AG04449 (cell line): ENCODE data around the gene HDAC4.

Experiments
- CTCF ChIA-PET: fragments of 350-600 bp; formaldehyde crosslinking; extraction: SDS; loops from one replicate; lab custom pipeline; 2021; ENCODE audit warnings: antibody characterized with exemption; lab: Yijun Ruan, JAX
- POLR2A ChIA-PET: fragments of 400-600, 350-600 bp; formaldehyde crosslinking; extraction: SDS; loops from one replicate; lab custom pipeline; 2020; ENCODE audit warnings: antibody characterized with exemption, inconsistent platforms; lab: Yijun Ruan, JAX
- DNase-seq: peaks from one replicate; pipeline ENCODE4 v3.0.0-alpha.2; 2010; ENCODE audit warnings: low read depth, low spot score
- H3K4me3 ChIP-seq: 2 replicates; pipeline ENCODE4 v1.5.1; 2011; ENCODE audit warnings: low read depth, mild to moderate bottlenecking, control low read depth, low read length
- TF ChIP-seq, protein P1 (sequence below): IDR thresholded peaks from one replicate; pipeline ENCODE4 v1.5.1; 2011; ENCODE audit warnings: mild to moderate bottlenecking, moderate library complexity, low read length, control low read depth, inconsistent platforms; ENCODE audit not compliant: insufficient read depth; ENCODE audit errors: missing control alignments

HDAC4 gene

DNA sequence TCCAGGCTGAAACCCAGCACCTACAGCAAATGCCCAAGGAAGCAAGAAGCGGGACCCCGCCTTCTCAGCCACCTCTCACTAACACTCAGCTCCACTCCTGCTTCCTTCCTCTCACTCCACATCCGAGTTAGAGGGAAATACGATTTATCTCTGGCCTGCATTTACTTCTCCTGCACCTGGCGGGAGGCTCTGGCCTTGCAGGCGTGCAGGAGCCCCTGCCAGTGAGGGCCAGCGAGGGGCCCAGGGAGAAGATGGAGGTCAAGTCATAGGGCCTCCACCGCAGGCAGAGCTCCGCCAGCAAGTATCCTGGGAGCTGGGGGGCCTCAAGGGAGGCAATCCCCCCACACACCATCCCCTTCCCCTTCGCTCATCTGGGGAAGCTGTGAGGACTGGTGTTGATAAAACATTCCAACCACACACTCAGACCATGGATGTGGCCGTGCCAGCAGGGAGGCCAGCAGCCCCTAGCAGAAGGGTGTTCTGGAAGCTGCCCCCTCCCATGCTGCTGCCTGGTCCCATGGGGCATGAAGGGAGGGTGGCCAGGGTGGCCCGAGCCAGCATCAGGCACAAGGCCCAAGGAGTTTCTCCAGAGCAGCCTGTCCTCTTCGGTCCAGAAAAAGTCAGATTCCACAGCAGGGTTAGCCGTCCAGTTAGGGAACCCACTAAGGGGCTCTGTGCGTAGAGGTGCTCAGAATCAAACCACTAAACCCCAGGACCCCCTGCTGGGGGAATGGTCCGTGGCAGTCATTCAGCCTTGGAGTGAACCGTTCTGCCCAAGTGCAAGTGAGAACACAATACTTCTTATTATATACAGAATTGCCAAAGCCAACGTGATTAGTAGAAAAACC, 91.2 kb downstream of the HDAC4 start:
- TF ChIP-seq, protein P1, sequence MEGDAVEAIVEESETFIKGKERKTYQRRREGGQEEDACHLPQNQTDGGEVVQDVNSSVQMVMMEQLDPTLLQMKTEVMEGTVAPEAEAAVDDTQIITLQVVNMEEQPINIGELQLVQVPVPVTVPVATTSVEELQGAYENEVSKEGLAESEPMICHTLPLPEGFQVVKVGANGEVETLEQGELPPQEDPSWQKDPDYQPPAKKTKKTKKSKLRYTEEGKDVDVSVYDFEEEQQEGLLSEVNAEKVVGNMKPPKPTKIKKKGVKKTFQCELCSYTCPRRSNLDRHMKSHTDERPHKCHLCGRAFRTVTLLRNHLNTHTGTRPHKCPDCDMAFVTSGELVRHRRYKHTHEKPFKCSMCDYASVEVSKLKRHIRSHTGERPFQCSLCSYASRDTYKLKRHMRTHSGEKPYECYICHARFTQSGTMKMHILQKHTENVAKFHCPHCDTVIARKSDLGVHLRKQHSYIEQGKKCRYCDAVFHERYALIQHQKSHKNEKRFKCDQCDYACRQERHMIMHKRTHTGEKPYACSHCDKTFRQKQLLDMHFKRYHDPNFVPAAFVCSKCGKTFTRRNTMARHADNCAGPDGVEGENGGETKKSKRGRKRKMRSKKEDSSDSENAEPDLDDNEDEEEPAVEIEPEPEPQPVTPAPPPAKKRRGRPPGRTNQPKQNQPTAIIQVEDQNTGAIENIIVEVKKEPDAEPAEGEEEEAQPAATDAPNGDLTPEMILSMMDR = no peak
- ChIA-PET CTCF (interaction anchor here (0.6 kb wide), 1 partner anchor 83 kb away, joined by 3 read pairs; no protein-coding TSS in a partner anchor), POLR2A (no interaction called here)
- DNase-seq = no peak
- peak overlapping the region; percentile 52 for H3K4me3 ChIP-seq

DNA sequence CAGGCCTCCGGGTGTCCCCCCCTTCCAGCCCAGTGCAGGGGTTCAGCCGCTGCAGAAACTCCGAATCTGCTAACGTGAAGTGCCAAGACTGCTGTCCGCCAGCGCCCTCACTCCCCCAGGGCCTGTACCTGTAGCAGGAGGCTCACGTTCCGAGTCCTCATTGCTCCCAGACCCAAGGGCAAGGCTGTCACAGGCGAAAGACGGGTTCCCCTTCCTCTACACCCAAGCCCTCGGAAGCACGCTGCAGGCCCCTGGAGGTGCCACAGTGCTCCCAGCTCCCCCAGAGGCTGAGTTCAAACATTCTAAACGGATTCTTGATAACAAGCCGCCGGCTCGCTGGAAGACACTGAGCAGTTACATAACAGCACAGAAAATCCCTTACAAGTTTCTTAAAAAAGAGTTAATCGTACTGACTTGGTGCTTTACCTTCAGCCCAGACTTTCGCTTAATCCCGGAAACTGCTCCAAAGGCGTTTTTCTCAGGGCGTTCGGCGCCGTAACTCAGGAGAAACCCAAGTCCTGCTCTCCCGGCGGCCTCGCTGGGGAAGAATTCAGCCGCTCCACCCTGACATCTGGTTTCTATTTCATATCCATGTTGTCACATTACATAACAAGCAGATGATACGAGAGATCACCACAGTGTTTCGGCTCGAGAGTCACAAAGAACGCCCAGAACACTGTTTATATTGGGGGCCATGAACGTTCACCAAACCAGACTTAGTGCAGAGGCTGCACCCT, 92.0 kb downstream of the HDAC4 start:
- CTCF ChIA-PET = interaction anchor here (0.7 to 0.9 kb wide), 3 partner anchors 9 to 18 kb away, joined by 3 read pairs; no protein-coding TSS in a partner anchor
- DNase-seq = no peak
- POLR2A ChIA-PET = interaction anchor here (1.0 kb wide), 1 partner anchor 92 kb away, joined by 4 read pairs; the partner anchor contains the start of gene HDAC4
- TF ChIP-seq, protein P1 = no peak
- peak overlapping the region; percentile 52 for H3K4me3 ChIP-seq

DNA sequence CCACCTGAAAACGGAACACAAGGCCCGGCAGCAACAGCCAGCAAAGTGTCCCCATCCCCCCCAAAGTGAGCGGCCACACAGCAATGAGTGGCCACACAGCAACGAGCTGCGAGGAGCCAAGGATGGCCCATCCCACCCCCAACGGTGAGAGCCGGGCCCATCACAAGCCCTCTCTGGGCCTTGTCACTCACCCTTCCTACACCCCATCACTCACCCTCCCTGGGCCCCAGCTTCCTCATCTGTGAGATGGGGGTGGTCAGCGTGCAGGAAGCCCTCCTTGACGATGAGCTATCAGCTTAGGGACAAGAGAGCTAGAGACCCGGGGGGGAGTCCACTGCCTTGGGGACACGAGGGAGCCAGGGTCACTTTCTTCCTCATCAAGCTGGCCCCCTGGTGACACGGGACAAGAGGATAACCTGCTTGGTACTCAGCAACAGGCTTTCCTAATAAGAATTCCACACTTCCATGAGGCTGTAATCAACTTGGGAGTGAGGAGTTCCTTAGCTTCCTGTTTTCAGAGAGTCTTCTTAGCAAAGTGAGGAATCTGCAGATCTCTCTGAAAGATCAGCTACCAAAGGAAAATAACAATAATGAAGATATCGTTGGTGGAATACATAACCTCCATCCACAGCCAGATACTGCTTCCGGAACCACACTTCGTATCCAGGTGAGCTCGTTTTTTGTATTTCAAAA, 92.8 kb downstream of the HDAC4 start:
- ChIA-PET CTCF (interaction anchor here (0.7 to 3.3 kb wide), 5 partner anchors 8 to 19 kb away, joined by 3 to 8 read pairs (median 3); no protein-coding TSS in a partner anchor), POLR2A (interaction anchor here (1.0 kb wide), 1 partner anchor 93 kb away, joined by 4 read pairs; the partner anchor contains the start of gene HDAC4)
- H3K4me3 ChIP-seq = peak overlapping the region; percentile 52
- no peak for DNase-seq
- TF ChIP-seq, protein P1 = no peak

DNA sequence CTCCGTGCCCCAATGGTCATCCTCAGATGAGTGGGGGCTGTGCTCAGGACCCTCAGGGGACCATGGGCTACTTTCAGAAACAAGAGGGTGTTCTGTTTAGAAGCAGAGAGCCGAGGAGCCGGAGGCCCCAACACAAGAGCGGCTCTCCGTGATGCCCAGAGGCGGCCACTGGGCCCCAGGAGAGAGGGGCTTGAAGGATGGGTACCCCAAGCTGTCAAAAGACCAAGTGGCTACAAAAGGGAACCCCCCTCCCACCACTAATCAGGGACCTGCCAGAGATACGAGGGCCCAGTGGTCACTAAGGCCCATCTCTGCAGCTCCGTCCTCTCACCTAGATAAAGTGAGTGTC, 93.6 kb downstream of the HDAC4 start:
- DNase-seq = no peak
- CTCF ChIA-PET = interaction anchor here (1.3 to 3.3 kb wide), 2 partner anchors 9 to 12 kb away, joined by 3 to 8 read pairs; no protein-coding TSS in a partner anchor
- no peak overlapping the region for H3K4me3 ChIP-seq
- POLR2A ChIA-PET = no interaction called here
- TF ChIP-seq, protein P1 = no peak

DNA sequence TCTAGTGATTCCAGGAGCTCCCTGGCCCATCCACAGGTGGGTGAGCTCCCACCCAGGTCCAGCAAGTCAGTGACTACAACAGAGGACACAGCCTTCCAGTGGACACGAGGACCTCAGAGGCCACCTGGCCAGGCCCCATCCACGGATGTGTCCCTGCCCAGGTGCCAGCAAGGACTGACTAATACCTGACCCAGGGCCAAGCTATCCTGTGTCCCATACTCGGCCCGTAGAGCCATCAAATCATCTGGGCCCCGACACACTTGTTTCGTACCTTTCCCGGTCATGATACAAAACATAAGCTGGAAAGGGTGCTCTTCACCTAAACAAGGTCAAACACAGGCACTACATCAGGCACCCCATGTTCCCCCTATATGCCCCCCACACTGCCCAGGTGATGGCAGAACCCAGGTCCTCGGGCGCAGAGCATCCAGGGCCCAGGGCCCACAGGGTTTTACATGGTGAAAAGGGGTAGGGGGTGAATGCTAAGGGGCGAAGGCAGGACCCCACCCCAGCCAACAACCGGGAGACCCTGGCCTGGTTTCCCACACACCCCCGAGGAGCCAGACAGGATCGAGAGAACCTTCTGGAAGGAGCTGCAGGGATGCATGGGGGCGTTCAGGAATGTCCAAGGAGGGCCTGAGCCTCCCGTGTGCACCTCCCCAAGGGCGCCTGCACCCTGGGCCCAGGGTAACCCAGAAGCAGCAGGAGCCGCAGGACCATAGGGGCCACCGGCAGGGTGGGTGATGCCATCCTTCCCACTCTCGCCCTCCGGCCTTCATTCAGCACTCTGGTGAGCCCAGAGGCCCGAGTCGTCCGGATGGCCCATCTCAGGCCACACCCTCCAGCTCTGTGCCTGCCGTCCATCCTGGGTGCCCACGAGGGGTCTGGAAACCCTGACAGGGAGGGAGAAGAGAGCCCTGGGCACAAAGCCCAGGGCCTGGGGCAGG, 94.3 kb downstream of the HDAC4 start:
- POLR2A ChIA-PET = no interaction called here
- CTCF ChIA-PET = interaction anchor here (1.3 to 3.3 kb wide), 2 partner anchors 9 to 12 kb away, joined by 3 to 8 read pairs; no protein-coding TSS in a partner anchor
- DNase-seq = no peak
- H3K4me3 ChIP-seq = no peak overlapping the region
- TF ChIP-seq, protein P1 = no peak
